Panc1 (cell line): ENCODE results near the gene C11orf98.

Source experiments
- CTCF ChIP-seq: fragments of 450-650 bp; IDR thresholded peaks from 2 replicates; pipeline ENCODE4 v1.5.1; 2017; ENCODE audit warnings: mild to moderate bottlenecking
- POLR2AphosphoS5 ChIP-seq: IDR thresholded peaks from 2 replicates; pipeline ENCODE4 v1.6.1; 2012; ENCODE audit warnings: mild to moderate bottlenecking, low read depth, low read length, moderate library complexity
- TCF7L2 ChIP-seq: IDR thresholded peaks from 2 replicates; pipeline ENCODE4 v1.6.1; 2011; ENCODE audit warnings: mild to moderate bottlenecking, low read depth, low read length, inconsistent platforms

DNA sequence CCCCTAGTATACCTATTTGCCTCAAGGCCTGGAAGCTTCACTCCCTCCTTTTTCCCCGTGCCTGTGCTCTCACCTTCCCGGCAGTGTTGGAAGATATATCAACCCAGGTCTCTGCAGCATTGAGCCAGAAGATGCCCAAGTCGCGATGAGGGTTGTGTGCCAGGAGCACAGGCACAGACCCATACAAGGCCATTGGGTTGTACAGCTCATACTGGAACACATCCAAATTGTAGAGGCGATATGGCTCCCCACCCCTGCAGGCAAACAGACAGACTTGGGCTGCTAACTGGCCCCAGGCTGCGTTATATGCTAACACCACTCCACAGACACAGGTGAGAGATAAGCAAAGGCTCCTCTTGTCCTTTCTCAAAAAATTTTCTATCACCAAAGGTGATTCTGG, 32.5 kb downstream of the C11orf98 start:
- no peak for TF ChIP-seq POLR2AphosphoS5
- TF ChIP-seq CTCF, result no peak
- TF ChIP-seq TCF7L2, result no peak
